Measurements from ENCODE around the gene UBE2J1.
A peak's percentile ranks its signal among the peaks of the same experiment; 100 is the strongest.

The UBE2J1 gene

GRCh38 chr6:89302936-89303335 lies 49.6 kb downstream of the UBE2J1 start:
- DNase-seq (ENCODE audit: extremely low read depth, low read depth): no peak
- H3K4me3 ChIP-seq (replicated peaks; ENCODE audit: low read depth, low read length): no peak overlapping the region
- no peak for TF ChIP-seq CTCF (IDR thresholded peaks at IDR 0.05; ENCODE audit: low read depth, low read length, missing control alignments)

GRCh38 chr6:89302195-89302770 lies 50.2 kb downstream of the UBE2J1 start:
- no peak for TF ChIP-seq CTCF (IDR thresholded peaks at IDR 0.05; ENCODE audit: low read depth, low read length, missing control alignments)
- DNase-seq (ENCODE audit: extremely low read depth, low read depth): no peak
- no peak overlapping the region for H3K4me3 ChIP-seq (replicated peaks; ENCODE audit: low read depth, low read length)

GRCh38 chr6:89301586-89302194 lies 50.8 kb downstream of the UBE2J1 start:
- no peak for DNase-seq (ENCODE audit: extremely low read depth, low read depth)
- no peak overlapping the region for H3K4me3 ChIP-seq (replicated peaks; ENCODE audit: low read depth, low read length)
- TF ChIP-seq CTCF (IDR thresholded peaks at IDR 0.05; ENCODE audit: low read depth, low read length, missing control alignments): no peak

- DNase-seq (ENCODE audit: extremely low read depth, low read depth): peak; percentile 25
- peak; percentile 29 for TF ChIP-seq CTCF (IDR thresholded peaks at IDR 0.05; ENCODE audit: low read depth, low read length, missing control alignments)
- H3K4me3 ChIP-seq (replicated peaks; ENCODE audit: low read depth, low read length): no peak overlapping the region
Observed at GRCh38 chr6:89299466-89299850, 53.1 kb downstream of the UBE2J1 start.

- peak; percentile 91 for DNase-seq (ENCODE audit: extremely low read depth, low read depth)
- H3K4me3 ChIP-seq (replicated peaks; ENCODE audit: low read depth, low read length): no peak overlapping the region
- TF ChIP-seq CTCF (IDR thresholded peaks at IDR 0.05; ENCODE audit: low read depth, low read length, missing control alignments): no peak
Observed at GRCh38 chr6:89298680-89299465, 53.6 kb downstream of the UBE2J1 start.

GRCh38 chr6:89297695-89298351 lies 54.7 kb downstream of the UBE2J1 start:
- no peak for TF ChIP-seq CTCF (IDR thresholded peaks at IDR 0.05; ENCODE audit: low read depth, low read length, missing control alignments)
- no peak overlapping the region for H3K4me3 ChIP-seq (replicated peaks; ENCODE audit: low read depth, low read length)
- DNase-seq (ENCODE audit: extremely low read depth, low read depth): peak; percentile 99

All from HFF-Myc (cell line).